IMR-90 (cell line): ENCODE data around the gene TBX15. TPM values are rescaled to one million over a fixed set of nuclear protein-coding genes. Genes with fewer than 3 reads are reported as not detected.

ENCODE experiments used
- ATAC-seq: fragments of 200-7000 bp; cut with Tn5 transposase; 2 replicates; pipeline ENCODE4 v1.9.1; 2020; ENCODE audit warnings: low read depth, mild to moderate bottlenecking, moderate library complexity
- BruUV-seq: library from RNA; stranded (reverse); fragments of 400-500 nt; replicated peaks from 2 replicates; lab custom pipeline; 2021; lab: Mats Ljungman, UMichigan
- CTCF ChIA-PET: fragments of 300-600 bp; formaldehyde crosslinking; extraction: SDS; loops from one replicate; lab custom pipeline; 2021; ENCODE audit warnings: antibody characterized with exemption; lab: Yijun Ruan, JAX
- POLR2A ChIA-PET: fragments of 300-600 bp; sonication (Branson Sonifier 250); formaldehyde crosslinking; loops from one replicate; lab custom pipeline; 2022; ENCODE audit warnings: antibody characterized with exemption; ENCODE audit not compliant: unreplicated experiment; lab: Charles Lee
- DNase-seq: peaks from one replicate; pipeline ENCODE4 v3.0.0; 2013
- H2AFZ ChIP-seq: replicated peaks from 2 replicates; pipeline ENCODE3; 2013; ENCODE audit warnings: low read length, mild to moderate bottlenecking; ENCODE audit not compliant: poor library complexity
- H2AK5ac ChIP-seq: 2 replicates; pipeline ENCODE4 v1.6.1; 2013; ENCODE audit warnings: low read depth, low read length, inconsistent platforms
- H2AK9ac ChIP-seq: replicated peaks from 2 replicates; pipeline ENCODE3; 2013; ENCODE audit warnings: mild to moderate bottlenecking, low read depth, low read length, moderate library complexity; ENCODE audit not compliant: poor library complexity
- H2BK120ac ChIP-seq: 2 replicates; pipeline ENCODE4 v1.6.1; 2013; ENCODE audit warnings: low read depth, low read length, inconsistent platforms
- H2BK15ac ChIP-seq: 3 replicates; pipeline ENCODE4 v1.6.1; 2013; ENCODE audit warnings: low read depth, low read length, inconsistent platforms
- H2BK20ac ChIP-seq: 2 replicates; pipeline ENCODE4 v1.6.1; 2013; ENCODE audit warnings: low read depth, mild to moderate bottlenecking, inconsistent platforms, low read length, moderate library complexity
- H2BK5ac ChIP-seq: 2 replicates; pipeline ENCODE4 v1.6.1; 2013; ENCODE audit warnings: mild to moderate bottlenecking, low read depth, low read length, inconsistent platforms; ENCODE audit not compliant: poor library complexity, severe bottlenecking
- H3K14ac ChIP-seq: replicated peaks from 2 replicates; pipeline ENCODE4 v1.6.1; 2013; ENCODE audit warnings: low read depth, low read length, inconsistent platforms
- H3K18ac ChIP-seq: 2 replicates; pipeline ENCODE4 v1.6.1; 2013; ENCODE audit warnings: low read depth, low read length, control low read depth
- H3K23ac ChIP-seq: 2 replicates; pipeline ENCODE4 v1.6.1; 2013; ENCODE audit warnings: low read depth, low read length, inconsistent platforms
- H3K27ac ChIP-seq: 2 replicates; pipeline ENCODE4 v1.5.1; 2013; ENCODE audit warnings: mild to moderate bottlenecking, control low read depth, low read length; ENCODE audit not compliant: insufficient read depth
- H3K27me3 ChIP-seq: 2 replicates; pipeline ENCODE4 v1.6.1; 2013; ENCODE audit warnings: low read length; ENCODE audit not compliant: control insufficient read depth, insufficient read depth
- H3K36me3 ChIP-seq: 2 replicates; pipeline ENCODE4 v1.6.1; 2013; ENCODE audit warnings: low read length, mixed read lengths; ENCODE audit not compliant: control insufficient read depth, insufficient read depth
- H3K4ac ChIP-seq: 2 replicates; pipeline ENCODE4 v1.6.1; 2013; ENCODE audit warnings: low read depth, low read length, inconsistent platforms
- H3K4me1 ChIP-seq: 2 replicates; pipeline ENCODE4 v1.6.1; 2013; ENCODE audit warnings: low read length, mixed read lengths; ENCODE audit not compliant: control insufficient read depth, insufficient read depth
- H3K4me2 ChIP-seq: 2 replicates; pipeline ENCODE4 v1.6.1; 2013; ENCODE audit warnings: low read depth, mild to moderate bottlenecking, control low read depth, low read length, moderate library complexity
- H3K4me3 ChIP-seq: 2 replicates; pipeline ENCODE4 v1.5.1; 2013; ENCODE audit warnings: low read depth, mild to moderate bottlenecking, control low read depth, low read length, moderate library complexity; ENCODE audit not compliant: insufficient read depth
- H3K56ac ChIP-seq: 2 replicates; pipeline ENCODE4 v1.6.1; 2013; ENCODE audit warnings: low read length, inconsistent platforms; ENCODE audit not compliant: insufficient read depth; ENCODE audit errors: extremely low read depth
- H3K79me1 ChIP-seq, 2 experiments: 2 replicates each; pipeline ENCODE4 v1.6.1; 2013; ENCODE audit warnings: low read length in 2 of 2, inconsistent platforms in 1 of 2, low read depth in 1 of 2
- H3K9ac ChIP-seq: 2 replicates; pipeline ENCODE4 v1.6.1; 2013; ENCODE audit warnings: low read depth, low read length, control low read depth
- H3K9me1 ChIP-seq: 2 replicates; pipeline ENCODE4 v1.6.1; 2013; ENCODE audit warnings: low read length, inconsistent platforms; ENCODE audit not compliant: insufficient read depth
- H3K9me3 ChIP-seq: 2 replicates; pipeline ENCODE4 v1.6.1; 2013; ENCODE audit warnings: low read length; ENCODE audit not compliant: control insufficient read depth, insufficient read depth
- H4K20me1 ChIP-seq: 2 replicates; pipeline ENCODE4 v1.6.1; 2013; ENCODE audit warnings: low read length, inconsistent platforms; ENCODE audit not compliant: insufficient read depth
- H4K5ac ChIP-seq: 2 replicates; pipeline ENCODE4 v1.6.1; 2013; ENCODE audit warnings: mild to moderate bottlenecking, low read depth, low read length, control low read depth
- H4K8ac ChIP-seq, 2 experiments: 2 replicates each; pipeline ENCODE4 v1.6.1; 2013; ENCODE audit warnings: low read depth in 2 of 2, low read length in 2 of 2, control low read depth in 1 of 2, inconsistent platforms in 1 of 2
- H4K91ac ChIP-seq: 2 replicates; pipeline ENCODE4 v1.6.1; 2013; ENCODE audit warnings: low read depth, low read length, inconsistent platforms; ENCODE audit not compliant: insufficient read depth
- BHLHE40 ChIP-seq: fragments of 150-350 bp; IDR thresholded peaks from 2 replicates; pipeline ENCODE4 v1.6.1; 2016; ENCODE audit warnings: mild to moderate bottlenecking, low read depth, low read length
- CHD1 ChIP-seq: IDR thresholded peaks from 2 replicates; pipeline ENCODE4 v1.6.1; 2012; ENCODE audit warnings: low read depth, low read length, improper control_type of control experiment
- MAFK ChIP-seq: IDR thresholded peaks from 2 replicates; pipeline ENCODE4 v1.6.1; 2012; ENCODE audit warnings: low read depth, low read length, improper control_type of control experiment
- MAZ ChIP-seq: IDR thresholded peaks from 2 replicates; pipeline ENCODE4 v1.6.1; 2012; ENCODE audit warnings: low read depth, mild to moderate bottlenecking, low read length, improper control_type of control experiment, moderate library complexity, borderline replicate concordance
- MXI1 ChIP-seq: IDR thresholded peaks from 2 replicates; pipeline ENCODE4 v1.6.1; 2012; ENCODE audit warnings: low read depth, mild to moderate bottlenecking, low read length, moderate library complexity, borderline replicate concordance
- NFE2L2 ChIP-seq: fragments of 150-350 bp; IDR thresholded peaks from 2 replicates; pipeline ENCODE4 v1.6.1; 2016; ENCODE audit warnings: low read depth, mild to moderate bottlenecking, low read length
- RAD21 ChIP-seq: IDR thresholded peaks from 2 replicates; pipeline ENCODE4 v1.6.1; 2012; ENCODE audit warnings: low read length, improper control_type of control experiment
- RFX5 ChIP-seq: IDR thresholded peaks from 2 replicates; pipeline ENCODE4 v1.8.0; 2012; ENCODE audit warnings: low read depth, mild to moderate bottlenecking, low read length, moderate library complexity
- USF2 ChIP-seq: fragments of 150-350 bp; IDR thresholded peaks from 2 replicates; pipeline ENCODE4 v1.6.1; 2017; ENCODE audit warnings: mild to moderate bottlenecking, antibody characterized with exemption, low read length, low read depth
- WGBS, 2 experiments: methylation state at CpG; one replicate each; pipeline versions ENCODE4 v1.1.5 to v1.1.7; 2013; ENCODE audit warnings: missing lambda C conversion rate in 2 of 2; ENCODE audit not compliant: insufficient read length in 1 of 2; ENCODE audit errors: extremely low coverage in 2 of 2; 5-methylcytosine and 5-hydroxymethylcytosine counted together
- dilution Hi-C: fragments of 300-500 bp; cut with HindIII; formaldehyde crosslinking; loops from one replicate; pipeline ENCODE4 v1.14.3; 2018; ENCODE audit warnings: low sequenced_read_pairs; ENCODE audit not compliant: unreplicated experiment
- in situ Hi-C: fragments of 300-500 bp; cut with MboI; formaldehyde crosslinking; loops from 3 replicates; pipeline ENCODE4 v1.14.3; 2019; ENCODE audit warnings: low sequenced_read_pairs, inconsistent platforms, mixed read lengths
- intact Hi-C: fragments of 100-400 bp; cut with micrococcal nuclease; formaldehyde crosslinking; loops from 2 replicates; pipeline ENCODE4 v1.10.0; 2022
- polyA plus RNA-seq, 3 experiments: library from polyadenylated mRNA; depleted of rRNA; stranded (reverse); fragments of >200 nt; gene quantifications; 2 replicates each; pipeline ENCODE4 v1.2.3, GENCODE V29; 2012; ENCODE audit warnings: low replicate concordance in 1 of 3
- total RNA-seq: library from RNA; depleted of rRNA; stranded (reverse); fragments of >200 nt; gene quantifications from 2 replicates; pipeline ENCODE4 v1.2.3, GENCODE V29; 2012
- TF ChIP-seq, protein P1 (sequence below): conservative IDR thresholded peaks from 2 replicates; pipeline ENCODE4 v1.5.1; 2012; ENCODE audit warnings: mild to moderate bottlenecking, low read depth, low read length, improper control_type of control experiment

The TBX15 gene
- total and polyA plus RNA-seq, 2 of the 4 experiments (the other 2 are of a cell fraction) = not detected

DNA sequence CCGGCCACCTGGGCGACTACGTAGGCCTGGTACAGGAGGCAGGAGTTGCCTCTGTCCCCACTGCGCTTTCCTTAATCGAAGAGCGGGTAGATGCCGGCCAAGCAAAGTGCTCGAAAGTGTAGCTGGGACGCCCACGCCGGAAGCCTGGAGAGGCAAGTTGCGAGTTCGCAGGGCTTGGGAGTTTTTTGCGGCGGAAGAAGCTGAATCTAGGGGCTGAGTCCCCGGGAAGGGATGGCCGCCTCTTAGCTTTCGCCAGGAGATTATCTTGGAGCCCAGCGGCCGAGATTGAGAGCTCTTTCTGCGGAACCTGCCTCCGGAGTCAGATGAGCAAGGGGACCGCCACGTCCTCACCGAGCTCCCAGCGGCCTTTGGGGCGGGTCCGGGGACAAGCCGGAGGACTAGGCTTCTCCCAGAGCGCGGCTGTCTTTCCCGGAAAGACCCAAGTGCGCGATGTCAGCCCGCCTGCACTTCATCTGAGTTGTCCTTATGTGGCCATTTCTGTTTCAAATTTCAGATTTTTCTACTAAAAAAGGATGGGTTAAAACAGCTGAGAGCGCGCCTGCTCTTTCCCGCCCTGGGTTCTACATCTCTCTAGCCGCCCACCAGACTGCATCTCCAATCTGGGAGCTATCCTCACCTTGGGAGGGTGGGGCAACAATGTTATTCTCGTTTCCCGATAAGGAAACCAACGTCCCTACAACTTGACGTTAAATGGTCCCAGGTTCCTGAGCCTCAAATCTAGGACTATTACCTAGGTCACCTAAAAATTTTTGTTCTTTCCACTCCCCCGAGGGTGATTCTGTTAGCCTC is 12.4 kb upstream of the TBX15 start (continued):
- TF ChIP-seq NFE2L2 = no peak

- H4K8ac ChIP-seq = no peak overlapping the region
- H2BK15ac ChIP-seq = no peak overlapping the region
- H3K27ac ChIP-seq = no peak overlapping the region
- no peak overlapping the region for H3K4me2 ChIP-seq
- H3K36me3 ChIP-seq = no peaks in the 10 kb centered on the region
- H2AK5ac ChIP-seq = no peak overlapping the region
- no peak overlapping the region for H2BK120ac ChIP-seq
- ChIA-PET CTCF (interaction anchor here (0.5 kb wide), 1 partner anchor 25 kb away, joined by 3 read pairs; no protein-coding TSS in a partner anchor), POLR2A (interaction anchor here (0.6 kb wide), 1 partner anchor 9 kb away, joined by 3 read pairs; no protein-coding TSS in a partner anchor)
- no peak overlapping the region for H3K9ac ChIP-seq
- no peaks in the 10 kb centered on the region for H3K9me1 ChIP-seq
- H3K79me1 ChIP-seq = no peaks in the 10 kb centered on the region
- in situ Hi-C loops (no loop called here), intact Hi-C loops (loop anchor here (10.0 kb wide), 1 partner anchor 135 kb away; no protein-coding TSS in a partner anchor), dilution Hi-C loops (no loop called here)
- no peak overlapping the region for H3K23ac ChIP-seq
- H4K5ac ChIP-seq = no peak overlapping the region
- peaks cover 95% of the 10 kb centered on the region for H3K27me3 ChIP-seq
- H3K4ac ChIP-seq = no peak overlapping the region
- H2BK20ac ChIP-seq = no peak overlapping the region
- no peak overlapping the region for H2BK5ac ChIP-seq
- no peak overlapping the region for H4K91ac ChIP-seq
- no peak overlapping the region for H3K4me3 ChIP-seq
- peaks cover 15% of the 10 kb centered on the region for H3K9me3 ChIP-seq
- no peak overlapping the region for H3K14ac ChIP-seq
- no peaks in the 10 kb centered on the region for H4K20me1 ChIP-seq
- no peak overlapping the region for H3K56ac ChIP-seq
- ATAC-seq = no peak
- no peak for DNase-seq
- no peaks in the 10 kb centered on the region; the same call in 1 of the 2 replicates for H3K4me1 ChIP-seq
- H3K18ac ChIP-seq = no peak overlapping the region
- H2AK9ac ChIP-seq = no peak overlapping the region
- no CpG with 5 or more reads among the region's 27 CpGs for WGBS, 2 experiments
- no peak overlapping the region for H2AFZ ChIP-seq
- no TSS peak for BruUV-seq
- no peak for TF ChIP-seq MAZ
- TF ChIP-seq MXI1 = no peak
- TF ChIP-seq USF2 = no peak
- no peak for TF ChIP-seq BHLHE40
- TF ChIP-seq RFX5 = no peak
- no peak for TF ChIP-seq RAD21
- TF ChIP-seq CHD1 = no peak
- TF ChIP-seq MAFK = no peak
- TF ChIP-seq NFE2L2 = no peak
- TF ChIP-seq, protein P1, sequence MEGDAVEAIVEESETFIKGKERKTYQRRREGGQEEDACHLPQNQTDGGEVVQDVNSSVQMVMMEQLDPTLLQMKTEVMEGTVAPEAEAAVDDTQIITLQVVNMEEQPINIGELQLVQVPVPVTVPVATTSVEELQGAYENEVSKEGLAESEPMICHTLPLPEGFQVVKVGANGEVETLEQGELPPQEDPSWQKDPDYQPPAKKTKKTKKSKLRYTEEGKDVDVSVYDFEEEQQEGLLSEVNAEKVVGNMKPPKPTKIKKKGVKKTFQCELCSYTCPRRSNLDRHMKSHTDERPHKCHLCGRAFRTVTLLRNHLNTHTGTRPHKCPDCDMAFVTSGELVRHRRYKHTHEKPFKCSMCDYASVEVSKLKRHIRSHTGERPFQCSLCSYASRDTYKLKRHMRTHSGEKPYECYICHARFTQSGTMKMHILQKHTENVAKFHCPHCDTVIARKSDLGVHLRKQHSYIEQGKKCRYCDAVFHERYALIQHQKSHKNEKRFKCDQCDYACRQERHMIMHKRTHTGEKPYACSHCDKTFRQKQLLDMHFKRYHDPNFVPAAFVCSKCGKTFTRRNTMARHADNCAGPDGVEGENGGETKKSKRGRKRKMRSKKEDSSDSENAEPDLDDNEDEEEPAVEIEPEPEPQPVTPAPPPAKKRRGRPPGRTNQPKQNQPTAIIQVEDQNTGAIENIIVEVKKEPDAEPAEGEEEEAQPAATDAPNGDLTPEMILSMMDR = no peak
These were observed 11.4 kb upstream of the TBX15 start for GRCh38 chr1:118999348-119000071.
